Measurements from ENCODE around the gene COBL.
"Not testable (repeated sequence)": the region's sequence is repeated elsewhere in the genome, so short reads cannot be mapped to it uniquely, and the experiment has no call there.

The COBL gene

DNA sequence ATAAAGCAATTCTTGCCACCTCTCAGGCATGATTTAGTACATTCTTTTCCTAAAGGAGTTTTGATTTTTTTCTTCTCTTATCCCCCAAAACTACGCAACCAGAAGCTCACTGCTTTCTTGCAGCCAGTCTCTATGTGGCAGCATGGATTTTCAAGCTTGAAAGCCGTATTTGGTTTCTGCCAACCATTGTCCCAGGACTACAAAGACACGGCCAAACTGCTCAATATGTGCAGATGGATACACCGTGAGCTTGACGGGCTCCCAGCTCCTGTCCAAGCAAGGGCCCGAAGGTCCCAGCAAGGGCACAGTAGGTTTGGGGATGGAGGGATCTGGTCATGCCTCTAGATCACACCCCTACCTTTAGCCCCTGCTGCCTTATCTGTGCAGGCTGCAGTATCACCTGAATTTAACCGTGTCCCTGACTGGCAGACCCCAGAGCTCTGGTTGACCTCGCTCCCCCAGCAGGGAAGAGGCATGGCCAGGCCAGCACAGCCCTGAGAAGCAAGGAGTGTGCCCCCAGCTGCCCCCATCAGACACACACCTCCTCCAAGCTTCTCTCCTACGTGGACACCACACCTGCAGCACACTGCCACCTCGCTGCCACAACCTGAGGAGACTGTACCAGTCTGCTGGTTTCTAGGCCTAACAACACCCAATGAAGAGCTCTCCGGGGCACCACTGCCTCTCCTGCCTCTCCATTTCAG lies 86.8 kb downstream of the COBL start:
- DNase-seq, result no peak

DNA sequence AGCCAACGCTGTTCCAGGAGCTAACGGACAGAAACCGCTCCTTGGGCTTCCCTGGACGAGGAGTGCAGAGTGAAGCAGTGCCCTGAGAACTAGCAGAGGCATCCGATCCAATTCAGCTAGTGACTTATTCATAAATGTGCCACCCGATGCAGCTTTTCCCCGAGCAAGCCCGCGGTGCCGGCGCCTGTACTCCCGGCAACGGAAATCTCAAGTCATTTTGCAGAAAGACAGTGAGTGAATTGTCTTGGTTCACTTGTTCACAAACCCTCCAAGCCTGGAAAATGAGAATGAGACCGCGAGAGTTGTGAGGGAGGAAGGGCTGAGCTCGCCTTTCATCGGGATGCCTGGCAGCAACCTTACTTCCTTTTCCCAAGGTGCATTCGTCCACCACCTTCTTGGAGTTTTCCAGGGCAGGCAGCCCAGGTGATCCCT lies 87.5 kb downstream of the COBL start:
- no peak for DNase-seq

DNA sequence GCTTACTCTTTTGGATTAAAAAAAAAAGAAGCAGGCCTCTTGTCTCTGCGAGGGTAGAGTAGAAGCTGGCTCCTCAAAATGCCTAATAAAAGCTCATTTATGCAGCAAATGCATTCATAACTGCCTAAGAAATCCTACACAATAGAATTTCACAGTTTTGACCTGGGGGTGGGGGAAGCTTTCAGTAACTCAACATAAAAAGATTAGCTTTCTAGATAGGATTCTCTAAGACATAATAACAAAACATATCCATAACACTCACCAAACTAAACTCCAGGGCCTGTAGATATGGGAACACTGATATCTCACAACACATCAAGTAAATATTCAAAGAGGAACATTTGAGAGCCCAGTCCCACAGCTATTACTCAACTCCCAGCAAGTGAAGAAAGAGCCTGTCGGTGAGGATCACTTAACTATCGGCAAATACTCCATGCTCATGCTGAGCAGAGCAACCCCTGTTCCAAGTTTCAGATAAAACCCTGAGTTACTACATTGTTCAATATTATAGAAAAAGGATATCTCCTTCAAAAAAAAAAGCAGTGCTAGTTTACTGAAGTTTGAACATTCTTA lies 88.1 kb downstream of the COBL start:
- no peak for DNase-seq

DNA sequence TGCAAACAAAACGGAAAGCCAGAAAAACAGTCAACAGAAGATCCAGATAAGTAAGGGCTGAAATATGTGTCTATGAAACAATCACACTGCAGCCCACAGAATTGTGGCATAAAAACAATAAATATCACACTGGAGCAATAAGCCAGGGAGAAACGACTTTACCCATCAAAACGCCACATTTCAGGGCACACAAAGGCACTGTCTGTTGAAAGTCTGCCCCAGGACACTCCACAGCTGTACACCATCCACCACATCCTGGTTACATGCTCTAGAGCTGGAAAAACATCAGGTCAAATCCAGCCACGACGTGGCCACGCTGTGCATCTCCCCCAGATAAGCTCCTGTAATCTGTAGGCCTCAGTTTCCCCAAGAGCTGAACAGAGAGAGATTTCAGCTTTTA lies 88.7 kb downstream of the COBL start:
- no peak for DNase-seq

DNA sequence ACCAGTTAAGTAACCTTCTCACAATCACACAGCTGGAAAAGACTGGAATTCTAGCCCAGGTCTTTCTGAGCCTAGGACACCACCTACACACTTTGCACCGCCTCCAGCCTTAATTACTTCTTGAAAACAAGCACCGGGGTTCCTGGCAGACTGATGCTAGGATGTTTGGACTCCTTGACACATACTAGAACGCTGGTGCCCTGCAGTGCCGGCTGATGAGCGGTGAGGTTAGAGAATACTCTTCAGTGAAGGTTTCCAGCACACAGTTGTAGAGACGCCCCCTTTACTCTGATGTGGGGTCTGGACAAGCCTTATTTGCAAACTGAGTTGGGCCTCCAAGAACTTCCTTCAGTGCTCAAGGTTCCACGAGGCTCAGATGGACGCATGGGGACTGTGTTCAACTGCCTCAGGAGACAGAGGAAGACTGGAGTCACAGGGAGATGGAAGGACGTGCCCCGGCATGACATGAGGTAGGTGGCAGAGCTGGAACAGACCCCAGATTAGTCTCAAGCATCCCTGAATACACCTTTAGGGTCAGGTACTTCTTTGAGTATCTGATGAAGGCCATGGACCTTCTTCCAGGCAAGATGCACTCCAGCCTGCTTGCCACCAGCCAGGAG lies 89.6 kb downstream of the COBL start:
- DNase-seq, result no peak

DNA sequence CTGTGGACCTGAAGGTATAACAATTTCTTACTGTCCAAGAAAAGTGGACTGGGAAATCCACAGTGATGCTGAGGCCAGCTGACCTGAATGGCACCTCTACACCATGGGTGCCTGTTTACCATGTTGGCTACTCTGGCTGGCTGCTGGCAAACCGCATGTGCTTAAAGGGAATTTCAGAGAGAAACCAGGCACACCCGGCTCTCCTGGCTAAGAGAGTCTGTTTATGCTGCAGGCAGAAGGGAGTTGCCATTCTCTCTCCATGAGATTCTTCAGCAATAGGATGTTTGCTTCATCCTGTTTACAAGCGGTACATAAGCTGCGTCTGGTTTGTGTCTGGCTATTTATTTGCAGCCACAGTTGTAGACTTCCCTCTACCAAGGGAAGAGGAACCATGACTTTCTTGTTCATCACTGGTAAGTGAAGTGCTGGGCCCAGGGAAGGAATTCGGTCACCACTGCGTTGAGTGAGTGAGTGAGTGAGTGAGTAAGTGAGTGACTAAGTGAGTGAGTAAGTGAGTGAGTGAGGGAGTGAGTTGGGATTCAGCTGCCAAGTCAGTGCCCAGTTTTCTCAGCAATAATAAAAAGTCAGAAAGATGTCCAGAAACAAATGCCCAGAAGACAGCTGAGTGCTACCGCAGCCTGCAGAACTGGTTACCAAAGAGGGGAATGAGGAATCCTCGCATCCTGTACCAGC lies 90.4 kb downstream of the COBL start:
- no peak for DNase-seq

DNA sequence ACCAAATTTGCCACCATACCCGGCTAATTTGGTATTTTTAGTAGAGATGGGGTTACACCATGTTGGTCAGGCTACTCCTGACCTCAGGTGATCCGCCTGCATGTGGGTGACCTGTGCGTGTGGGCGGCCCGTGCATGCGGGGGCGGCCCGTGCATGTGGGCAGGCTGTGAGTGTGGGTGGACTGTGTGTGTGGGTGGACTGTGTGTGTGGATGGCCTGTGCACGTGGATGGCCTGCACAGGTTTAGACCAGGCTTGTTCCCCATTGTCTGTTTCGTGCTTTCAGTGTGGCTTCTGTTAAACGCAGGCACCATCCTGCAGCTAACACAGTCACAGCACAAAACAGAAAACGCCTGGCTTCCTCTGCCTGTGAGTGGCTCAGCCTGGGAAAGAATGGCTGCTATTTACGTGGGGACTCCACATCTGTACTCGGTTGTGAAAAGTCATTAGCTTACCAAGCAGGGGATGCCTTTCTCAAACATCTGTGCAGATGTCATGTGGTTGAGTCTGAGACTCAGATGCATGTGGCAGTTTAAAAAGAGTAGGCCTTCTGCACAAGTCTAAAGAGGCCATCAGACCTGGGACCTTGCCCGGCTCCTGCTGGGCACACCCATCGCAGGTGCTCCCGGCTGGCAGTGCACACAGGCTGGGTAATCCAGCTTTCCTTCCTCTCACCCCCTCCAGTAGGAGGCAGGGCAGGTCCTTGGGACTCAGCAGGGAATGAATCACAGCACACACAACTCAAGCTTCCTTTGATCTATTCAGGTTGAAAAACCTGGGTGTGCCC lies 91.6 kb downstream of the COBL start:
- no peak for DNase-seq

DNA sequence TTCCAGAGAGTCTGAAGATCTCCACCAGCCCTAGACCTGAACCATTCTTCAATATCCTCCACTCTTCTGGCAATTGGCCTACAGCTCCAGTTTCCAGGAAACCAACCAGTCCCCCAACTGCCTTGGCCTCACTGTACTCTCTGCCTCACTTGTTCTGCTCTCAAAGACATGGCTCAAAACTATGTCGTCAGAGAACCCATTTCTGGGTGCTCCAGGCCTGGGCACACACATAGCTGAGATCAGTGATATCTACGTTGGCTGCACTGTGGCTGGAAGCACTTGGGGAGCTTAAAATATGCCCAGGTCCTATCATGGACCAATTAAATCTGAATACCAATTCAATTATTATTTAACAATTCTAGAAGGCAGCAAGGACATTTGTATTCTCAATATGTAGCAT lies 93.1 kb downstream of the COBL start:
- no peak for DNase-seq

DNA sequence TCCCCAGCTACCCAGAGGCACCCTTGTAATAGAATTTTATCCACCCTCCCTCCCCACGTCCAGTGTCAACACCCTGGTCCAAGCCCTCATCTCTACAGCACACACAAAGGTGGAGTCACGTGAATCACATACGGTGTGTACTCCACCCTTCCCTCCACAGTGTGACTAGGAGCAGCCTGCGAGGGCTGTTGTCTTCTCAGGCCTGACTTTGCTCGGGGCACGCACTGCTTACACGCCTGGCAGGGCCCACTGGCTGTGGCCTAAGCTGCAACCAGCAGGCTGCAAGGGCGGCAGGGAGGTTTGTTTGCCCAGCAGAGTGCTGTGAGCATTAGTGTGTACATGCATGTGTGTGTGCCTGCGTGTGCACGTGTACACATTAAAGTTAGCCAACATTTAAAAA lies 93.7 kb downstream of the COBL start:
- DNase-seq, result no peak

DNA sequence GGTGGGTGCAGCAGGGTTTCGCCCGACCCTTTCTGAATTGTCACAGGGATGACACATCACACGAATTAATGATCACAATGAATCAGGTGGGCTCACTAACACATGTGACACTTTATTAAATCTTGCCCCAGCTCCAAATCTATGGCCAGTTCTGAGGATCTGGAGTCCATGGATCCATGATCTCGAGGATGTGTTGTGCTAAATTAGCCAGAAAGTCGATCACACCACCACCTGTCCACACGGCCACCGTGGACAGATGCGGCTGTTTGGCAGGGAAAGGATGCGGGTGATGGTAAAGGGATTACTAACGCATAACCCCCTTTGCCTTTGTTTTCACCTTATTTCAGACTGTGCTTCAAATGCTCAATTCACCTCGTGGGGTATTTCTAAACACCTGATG lies 96.4 kb downstream of the COBL start:
- DNase-seq, result no peak

DNA sequence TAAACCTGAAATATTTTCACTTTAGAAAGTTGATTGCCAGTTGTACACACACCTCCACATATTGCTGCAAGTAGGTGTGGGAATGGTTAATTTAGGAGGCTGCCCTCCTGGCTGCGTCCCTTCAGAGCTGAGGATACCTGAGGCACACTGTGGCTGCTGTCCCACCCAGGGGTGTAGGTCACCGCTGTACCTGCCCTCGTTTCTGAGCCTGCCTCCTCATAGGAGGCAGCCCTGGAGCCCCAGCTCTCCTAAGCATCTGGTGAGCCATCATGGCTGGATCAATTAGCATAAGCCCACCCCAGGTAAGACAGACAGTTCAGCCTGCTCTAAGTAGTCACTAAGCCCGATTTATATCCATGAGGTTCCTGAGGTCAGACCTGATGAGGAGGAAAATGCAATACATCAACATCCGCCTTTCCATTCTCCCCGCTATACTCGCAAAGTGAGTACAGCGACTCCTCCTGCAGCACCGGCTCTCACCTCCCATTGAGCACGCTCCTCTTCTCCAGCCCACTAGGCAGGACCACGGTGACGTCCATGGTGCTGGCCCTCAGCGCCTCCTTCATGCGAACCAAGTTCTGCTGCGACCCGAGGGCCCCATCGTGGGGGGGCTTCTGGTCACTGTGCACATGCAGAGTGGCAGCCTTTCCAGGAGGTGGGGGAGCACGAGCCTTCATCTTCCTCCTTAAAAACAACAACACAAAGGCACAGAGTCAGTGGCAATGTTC lies 97.2 kb downstream of the COBL start:
- DNase-seq, result no peak

DNA sequence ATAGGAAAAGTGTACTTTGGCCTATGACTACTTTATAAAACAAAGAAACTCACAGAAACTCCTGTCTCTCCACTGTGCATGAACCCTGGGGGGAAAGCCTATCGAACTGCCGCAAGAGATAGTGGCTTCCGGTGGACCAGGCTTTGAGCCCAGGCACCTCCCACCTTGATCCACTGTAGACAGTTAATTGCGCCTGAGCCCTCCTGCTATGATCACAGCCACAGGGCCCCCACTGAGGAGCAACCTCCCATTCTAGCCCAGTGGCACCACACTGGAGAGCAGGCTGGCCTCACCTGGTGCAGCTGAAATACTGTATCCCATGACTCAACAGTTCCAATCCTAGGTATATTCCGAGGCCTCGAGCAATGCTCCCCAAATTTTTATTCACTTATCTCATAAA lies 98.8 kb downstream of the COBL start:
- DNase-seq, result no peak

DNA sequence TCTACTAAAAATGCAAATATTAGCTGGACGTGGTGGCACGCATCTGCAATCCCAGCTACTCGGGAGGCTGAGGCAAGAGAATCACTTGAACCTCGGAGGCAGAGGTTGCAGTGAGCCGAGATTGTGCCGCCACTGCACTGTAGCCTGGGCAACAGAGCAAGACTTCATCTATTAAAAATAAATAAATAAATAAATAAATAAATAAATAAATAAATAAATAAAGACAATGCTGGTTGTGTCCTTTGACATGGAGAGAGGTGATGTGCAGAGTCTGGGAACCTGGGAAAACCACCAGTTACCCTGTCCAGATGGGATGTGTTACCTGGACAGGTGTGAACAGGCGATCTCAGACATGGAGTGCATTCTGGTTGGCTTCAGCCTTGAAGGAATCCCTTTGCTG lies 102.5 kb downstream of the COBL start:
- no peak for DNase-seq

DNA sequence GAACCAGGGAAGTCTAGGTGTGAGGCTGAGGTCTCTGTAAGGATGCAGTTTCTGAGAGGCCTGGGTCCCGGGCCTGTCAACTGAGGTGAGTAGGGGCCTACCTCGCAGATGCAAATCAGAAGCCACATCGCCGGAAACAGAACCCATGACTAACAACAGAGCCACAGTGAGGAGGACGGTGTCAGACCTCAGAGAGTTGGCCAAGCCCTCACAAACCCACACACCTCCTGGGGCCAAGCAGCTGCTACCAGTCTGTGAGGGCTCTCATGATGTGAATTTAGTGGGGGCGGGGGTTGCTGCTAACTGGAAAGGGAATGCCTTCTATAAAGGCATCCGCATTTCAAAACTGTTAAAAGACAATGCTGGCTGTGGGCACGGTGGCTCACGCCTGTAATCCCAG lies 103.0 kb downstream of the COBL start:
- no peak for DNase-seq

DNA sequence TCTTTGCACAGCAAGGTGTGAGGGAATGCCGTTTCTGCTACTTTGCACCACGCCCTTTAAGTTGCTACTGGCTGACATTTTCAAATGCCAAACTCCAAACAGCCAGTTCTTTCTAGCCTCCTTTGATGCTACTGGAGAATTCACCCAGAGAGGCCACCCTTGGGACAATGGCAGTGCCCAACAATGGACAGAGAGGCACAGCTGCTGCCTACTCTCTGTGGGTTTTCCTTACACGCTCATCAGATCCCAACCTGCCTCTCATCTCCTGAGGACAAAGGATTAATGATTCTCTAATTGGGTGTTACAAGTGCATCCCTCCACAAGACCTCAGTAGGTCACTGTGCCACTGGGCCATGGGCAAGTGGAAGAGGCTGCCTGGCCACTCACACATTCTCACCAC lies 105.8 kb downstream of the COBL start:
- DNase-seq, result no peak

DNA sequence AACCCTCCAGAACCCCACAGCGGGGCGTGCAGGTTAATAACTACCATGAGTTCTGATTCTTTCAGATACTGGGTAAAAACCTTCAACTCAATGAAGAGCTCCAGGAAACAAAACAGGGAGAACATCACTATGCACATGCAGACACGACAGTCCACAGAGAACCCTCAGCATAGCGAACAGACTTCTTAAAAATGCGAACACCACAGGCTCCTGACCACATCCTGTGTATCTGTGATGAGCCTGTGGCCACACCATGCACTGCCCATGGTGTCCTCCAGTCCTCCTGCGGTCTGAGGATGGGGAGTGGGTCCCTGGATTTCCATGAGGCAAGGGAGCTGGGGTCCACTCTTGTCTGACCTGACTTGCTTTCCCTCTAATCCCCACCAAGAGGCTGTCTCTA lies 107.2 kb downstream of the COBL start:
- DNase-seq, result no peak

DNA sequence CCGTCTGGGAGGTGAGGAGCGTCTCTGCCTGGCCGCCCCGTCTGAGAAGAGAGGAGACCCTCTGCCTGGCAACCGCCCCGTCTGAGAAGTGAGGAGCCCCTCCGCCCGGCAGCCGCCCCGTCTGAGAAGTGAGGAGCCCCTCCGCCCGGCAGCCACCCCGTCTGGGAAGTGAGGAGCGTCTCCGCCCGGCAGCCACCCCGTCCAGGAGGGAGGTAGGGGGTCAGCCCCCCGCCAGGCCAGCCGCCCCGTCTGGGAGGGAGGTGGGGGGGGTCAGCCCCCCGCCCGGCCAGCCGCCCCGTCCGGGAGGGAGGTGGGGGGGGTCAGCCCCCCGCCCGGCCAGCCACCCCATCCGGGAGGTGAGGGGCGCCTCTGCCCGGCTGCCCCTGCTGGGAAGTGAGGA lies 108.5 kb downstream of the COBL start:
- DNase-seq, result not testable (repeated sequence)

DNA sequence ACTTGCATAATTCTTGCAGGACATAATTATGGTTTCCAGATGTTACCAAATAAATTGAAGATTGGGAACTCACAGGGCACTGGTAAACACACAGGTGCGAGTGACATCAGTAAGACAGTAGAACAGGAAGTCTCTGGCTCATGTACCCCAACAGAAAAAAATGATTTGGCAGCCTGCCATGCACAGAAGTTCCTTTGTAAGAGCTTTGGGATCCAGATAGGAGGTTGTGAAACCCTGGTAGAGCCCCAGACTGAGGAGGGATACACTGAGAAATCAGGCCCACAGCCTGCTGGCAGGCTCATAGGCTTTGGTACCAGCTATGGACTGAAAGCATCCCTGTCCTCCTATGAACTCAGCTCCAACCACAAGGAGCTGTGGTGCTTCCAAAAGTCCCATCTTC lies 118.0 kb downstream of the COBL start:
- no peak for DNase-seq

DNA sequence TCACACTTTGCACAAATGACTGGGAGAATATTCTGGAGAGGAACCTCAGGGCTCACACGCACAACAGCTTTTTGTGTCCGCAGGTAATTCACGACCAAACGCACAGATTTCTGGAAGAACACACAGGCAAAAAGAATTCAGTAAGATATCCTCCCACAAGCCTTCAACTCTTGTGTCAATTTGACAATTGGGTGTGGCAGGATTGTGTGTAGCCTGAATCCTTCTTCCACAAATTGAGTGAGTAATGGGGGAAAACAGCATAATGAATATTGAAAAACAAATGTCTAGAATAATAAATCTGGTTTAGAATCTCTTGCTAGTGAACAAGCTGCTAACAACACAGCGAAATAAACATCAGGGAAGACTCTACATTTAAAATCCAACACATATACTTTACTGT lies 125.6 kb downstream of the COBL start:
- no peak for DNase-seq

DNA sequence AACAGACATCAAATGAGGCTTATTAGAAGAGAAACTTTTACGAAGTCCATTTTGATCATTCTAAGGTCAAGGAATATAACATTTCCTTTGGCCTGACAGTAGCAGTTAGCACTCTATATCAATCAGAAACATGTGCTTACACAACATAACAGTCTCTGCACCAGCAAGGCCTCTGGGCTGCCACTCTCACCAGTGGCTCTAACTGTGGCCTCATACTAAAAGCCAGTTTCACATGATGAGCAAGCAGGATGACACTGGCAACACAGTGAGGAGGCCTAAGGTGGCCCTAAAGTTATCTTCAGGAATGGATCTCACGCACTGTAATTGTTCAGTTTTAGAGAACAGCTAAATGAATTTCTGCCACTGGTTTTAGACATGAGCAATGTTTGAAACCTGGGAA lies 126.8 kb downstream of the COBL start:
- DNase-seq, result no peak

DNA sequence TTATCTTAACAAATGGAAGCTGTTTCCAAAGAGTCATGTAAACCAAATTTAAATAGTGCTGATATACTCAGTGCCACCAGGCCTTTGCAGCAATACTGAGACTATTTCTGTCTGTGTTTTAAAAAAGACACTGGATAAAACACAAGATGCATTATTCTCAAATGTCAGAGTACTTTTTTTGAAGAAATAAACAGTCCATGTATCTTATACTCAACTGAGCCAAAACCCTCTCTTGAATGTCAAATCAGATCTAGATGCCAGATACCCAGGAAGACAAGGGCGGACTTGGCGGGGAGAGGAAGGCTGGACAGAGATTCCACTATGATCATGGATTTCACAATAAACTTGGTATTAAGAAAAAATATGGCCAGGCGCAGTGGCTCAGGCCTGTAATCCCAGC lies 127.6 kb downstream of the COBL start:
- DNase-seq, result no peak

DNA sequence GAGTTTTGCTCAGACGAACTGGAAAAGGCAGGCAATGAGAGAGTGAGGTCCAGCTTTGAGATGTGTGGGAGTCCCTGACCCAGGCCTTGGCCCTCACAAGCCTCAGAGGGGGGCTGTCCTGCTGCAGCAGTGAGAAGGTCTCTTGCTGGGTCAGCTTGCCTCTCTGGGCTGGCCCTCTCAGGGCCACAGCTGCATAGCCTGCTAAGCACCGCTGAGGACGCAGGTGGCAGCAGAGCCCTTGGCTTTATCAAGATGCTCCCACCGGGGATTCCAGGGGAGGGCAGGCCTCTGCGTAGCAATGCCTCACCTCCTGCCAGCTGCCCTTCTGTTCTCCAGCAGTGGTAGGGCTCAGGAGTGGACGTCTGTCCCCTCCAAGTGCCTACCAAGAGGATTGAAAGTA lies 128.7 kb downstream of the COBL start:
- DNase-seq, result no peak

DNA sequence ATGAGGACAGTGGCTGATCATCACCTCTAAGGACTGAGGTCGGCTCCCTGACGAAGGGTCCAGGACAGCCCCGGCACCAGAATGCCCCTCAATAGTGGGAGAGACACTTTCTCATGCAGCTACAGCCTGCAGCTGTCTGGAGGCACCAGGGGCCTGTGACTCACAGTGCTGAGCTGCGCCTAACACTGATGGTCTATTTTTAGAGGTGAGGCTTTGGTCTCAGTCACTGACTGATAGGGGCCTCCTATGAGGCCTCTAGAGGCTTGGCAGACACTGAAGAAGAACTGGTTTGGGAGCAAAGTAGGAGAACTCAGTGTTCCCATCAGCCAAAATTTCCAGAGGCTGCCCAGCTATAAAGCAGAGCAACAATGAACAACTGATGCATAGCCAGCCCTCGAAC lies 130.1 kb downstream of the COBL start:
- no peak for DNase-seq

All from CD4-positive, alpha-beta T cell treated with Interferon gamma for 1 hour (primary cell).